NCI-H1436 treated with DMSO at 0.1 percent for 48 hours (cell line): ENCODE measurements around the gene ETFB.

Experiments used
- DNase-seq: peaks from one replicate; lab custom pipeline; 2025; lab: John Stamatoyannopoulos, UW

Gene ETFB

DNA sequence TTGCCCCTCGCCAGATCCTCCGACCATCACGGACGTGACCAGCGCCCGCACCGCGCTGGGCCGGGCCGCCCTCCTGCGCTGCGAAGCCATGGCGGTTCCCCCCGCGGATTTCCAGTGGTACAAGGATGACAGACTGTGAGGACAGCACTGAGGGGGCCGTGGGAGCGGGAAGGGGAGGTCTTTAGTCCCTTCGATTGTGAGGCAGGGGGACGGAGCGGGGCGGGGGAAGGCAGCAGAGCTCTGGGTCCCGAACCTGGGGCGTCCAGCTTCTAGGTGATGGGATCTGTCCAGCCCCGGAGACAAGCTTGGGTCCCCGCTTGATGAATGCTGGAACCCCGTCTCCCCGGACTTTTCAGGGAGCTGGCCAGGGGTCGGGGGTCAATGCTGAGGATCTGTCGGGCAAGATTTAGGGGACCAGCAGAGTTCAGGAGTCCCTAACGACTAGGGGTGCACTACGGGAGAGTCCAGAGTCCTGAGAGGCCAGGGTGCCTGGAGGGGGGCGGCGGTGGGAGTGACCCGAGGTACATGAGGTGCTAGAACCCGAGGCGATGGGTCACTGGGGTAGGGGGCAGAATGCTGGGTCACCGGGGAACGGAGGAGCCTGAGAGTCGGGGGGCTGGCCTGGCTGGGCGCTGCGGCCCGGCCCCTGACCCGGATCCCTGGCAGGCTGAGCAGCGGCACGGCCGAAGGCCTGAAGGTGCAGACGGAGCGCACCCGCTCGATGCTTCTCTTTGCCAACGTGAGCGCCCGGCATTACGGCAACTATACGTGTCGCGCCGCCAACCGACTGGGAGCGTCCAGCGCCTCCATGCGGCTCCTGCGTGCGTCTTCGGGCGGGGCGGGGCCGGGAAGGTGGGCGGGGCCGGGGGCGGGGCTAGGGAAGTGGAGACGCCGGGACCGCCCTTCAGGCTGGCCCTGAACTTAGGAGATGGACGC, 38.9 kb downstream of the ETFB start:
- no peak for DNase-seq

DNA sequence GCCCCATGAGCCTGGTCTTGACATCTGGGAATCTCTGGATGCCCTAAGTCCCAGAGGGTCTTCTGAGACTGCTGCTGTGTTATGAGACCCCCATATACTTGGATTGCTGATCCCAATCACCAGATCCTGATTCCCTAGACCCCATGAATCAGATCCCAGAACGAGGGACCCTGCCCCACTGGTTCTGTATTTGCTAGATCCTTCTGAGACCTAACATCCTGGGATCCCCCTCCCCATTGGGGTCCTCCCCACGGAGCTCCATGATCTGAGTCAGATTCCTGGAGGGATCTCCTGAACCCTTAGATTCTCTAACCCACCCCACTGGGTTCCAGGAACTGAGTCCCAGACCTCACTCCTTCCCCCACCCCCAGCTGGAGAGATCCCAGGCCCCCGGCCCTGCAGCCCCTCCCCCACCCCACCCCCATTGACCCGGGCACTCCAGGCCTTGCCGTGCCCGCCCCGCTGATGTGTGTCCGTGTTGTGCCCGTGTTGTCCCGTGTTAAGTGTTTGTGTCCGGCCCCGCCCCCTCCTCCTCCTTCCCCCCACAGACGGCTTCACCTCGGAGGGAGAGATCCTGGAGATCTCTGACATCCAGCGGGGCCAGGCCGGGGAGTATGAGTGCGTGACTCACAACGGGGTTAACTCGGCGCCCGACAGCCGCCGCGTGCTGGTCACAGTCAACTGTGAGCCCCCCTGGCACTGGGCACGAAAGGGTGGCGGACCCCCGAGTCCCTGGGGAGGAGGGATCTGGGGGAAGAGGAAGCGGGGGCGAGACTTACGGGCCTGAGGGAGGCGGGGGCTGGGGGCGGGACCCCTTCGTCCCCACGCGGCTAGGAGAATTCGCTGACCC, 39.7 kb downstream of the ETFB start:
- no peak for DNase-seq

DNA sequence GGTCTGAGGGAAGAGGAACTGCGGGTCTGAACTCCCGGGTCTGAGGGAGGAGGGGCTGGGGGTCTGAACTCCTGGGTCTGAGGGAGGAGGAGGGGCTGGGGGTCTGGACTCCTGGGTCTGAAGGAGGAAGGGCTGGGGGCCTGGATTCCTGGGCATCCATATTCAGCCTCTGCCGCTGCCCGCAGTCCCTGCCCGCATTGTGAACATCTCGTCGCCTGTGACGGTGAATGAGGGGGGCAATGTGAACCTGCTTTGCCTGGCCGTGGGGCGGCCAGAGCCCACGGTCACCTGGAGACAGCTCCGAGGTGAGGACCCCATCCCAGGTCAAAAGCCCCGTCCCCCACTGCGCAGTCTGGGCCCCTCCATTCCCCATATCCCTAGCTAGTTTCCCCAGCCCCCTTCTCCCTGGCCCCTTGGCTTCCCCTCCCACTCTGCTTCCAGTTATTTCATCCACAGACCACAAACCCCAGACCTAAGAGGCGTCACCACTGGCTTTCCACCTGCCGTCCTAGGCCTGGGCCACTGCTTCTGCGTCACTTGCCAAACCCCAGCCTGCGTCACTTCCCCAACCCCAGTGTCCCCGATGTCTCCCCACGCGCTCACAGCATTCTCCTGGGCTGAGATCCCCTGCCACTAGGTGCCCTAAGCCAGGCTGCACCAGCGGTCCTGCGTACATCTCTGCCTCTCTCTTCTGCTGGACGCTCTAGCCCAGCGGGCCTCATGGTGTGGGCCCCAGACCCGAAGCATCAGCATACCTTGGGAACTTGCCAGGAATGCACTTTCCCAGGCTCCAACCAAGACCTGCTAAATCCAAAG, 40.8 kb downstream of the ETFB start:
- DNase-seq: no peak

DNA sequence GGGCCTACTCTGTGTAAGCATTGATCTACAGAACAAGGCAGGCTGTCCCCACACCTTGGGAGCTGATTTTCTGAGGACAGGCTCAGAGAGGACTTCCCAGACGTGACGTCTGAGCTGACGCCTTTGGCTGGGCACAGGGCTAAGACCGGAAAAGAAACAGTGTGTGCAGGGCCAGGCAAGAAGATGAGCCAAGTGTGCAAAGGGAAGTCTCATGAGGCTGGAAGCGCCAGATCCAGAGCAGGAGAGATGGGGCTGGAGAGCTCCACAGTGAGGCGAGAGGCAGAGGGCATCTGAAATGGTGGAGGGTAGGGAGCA, 42.1 kb downstream of the ETFB start:
- DNase-seq: no peak

DNA sequence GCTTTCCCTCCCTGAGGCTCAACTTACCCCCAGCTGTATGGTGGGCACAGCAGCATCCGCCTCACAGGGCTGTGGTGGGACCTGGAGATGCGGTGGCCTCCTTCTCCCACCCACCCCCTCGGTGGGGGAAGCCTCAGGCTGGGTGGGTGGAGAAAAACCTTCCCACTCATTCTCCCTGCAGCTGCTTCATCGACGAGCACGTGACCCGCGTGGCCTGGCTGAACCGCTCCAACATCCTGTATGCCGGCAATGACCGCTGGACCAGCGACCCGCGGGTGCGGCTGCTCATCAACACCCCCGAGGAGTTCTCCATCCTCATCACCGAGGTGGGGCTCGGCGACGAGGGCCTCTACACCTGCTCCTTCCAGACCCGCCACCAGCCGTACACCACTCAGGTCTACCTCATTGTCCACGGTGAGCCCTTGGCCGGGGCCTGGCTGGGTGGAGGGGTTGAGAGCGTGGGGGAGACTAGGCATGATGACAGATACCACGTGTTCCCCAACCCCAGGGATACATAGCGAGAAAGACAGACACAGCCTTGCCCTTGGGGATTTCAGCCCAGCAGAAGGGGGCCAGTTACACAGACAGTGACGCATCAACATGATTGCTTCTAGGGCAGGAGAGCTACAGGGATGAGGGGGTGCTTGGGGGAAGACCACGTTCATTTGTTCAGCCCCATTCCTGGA, 42.6 kb downstream of the ETFB start:
- DNase-seq: no peak

DNA sequence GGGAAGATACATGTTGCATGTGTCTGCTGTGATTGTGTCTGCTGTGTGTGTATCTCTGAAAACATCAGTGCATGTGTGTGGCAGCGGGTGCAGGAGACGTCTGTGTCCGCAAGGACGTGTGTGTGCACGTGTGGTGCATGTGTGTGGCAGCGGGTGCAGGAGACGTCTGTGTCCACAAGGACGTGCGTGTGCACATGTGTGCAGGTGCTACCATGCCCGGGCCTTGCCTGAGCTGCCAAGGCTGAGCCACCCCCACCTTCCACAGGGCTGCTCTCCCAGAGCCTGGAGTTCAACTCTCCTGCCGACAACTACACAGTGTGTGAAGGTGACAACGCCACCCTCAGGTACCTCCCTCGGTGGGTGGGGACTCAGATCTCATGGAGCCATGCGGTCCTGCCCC, 44.4 kb downstream of the ETFB start:
- no peak for DNase-seq

DNA sequence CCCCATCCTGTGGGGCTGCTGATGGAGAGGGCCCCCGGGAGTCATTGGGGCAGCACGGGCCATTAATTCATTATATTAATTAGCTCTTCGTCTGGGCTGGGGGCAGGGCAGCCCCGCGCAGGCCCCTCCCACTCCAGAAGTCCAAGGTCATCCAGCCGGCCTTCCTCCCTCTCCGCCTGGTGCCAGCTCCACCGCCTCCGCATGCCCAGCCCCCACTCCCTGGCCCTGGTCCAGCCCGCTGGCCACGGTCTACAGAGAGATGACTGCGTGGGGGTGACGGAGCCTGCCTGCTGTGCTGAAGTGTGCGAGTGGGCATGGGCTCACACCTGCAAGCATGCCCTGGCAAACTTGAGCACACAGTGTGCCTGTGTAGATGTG, 45.9 kb downstream of the ETFB start:
- no peak for DNase-seq

DNA sequence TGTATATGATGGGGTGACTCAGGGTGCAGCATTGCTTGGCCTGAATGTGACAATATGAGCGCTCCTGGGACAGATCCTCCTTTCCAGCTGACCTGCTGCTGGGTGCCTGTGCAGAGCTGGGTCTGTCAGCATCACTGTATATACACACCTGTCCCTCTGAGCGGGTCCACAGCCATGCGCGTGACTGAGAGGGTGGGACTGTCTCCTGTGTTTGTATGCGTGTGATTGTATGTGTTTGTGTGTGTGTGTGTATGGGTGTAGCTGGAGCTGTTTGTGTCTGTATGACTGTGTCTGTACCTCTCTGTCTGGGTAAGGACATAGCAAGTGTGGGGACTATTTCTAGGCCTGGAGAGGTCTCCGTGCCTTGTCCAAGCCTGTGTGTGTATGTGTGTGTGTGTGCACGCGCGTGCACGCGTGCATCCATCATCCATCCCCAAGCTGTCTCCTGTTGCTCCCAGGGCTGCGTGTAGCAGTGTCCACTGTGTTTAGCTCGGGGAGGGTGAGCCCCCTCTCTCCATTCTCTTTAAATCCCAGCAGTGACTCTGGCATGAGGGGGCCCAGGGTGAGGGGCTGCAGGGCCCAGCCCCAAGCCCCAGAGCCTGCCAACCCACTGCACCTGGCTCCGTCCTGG, 46.4 kb downstream of the ETFB start:
- no peak for DNase-seq

DNA sequence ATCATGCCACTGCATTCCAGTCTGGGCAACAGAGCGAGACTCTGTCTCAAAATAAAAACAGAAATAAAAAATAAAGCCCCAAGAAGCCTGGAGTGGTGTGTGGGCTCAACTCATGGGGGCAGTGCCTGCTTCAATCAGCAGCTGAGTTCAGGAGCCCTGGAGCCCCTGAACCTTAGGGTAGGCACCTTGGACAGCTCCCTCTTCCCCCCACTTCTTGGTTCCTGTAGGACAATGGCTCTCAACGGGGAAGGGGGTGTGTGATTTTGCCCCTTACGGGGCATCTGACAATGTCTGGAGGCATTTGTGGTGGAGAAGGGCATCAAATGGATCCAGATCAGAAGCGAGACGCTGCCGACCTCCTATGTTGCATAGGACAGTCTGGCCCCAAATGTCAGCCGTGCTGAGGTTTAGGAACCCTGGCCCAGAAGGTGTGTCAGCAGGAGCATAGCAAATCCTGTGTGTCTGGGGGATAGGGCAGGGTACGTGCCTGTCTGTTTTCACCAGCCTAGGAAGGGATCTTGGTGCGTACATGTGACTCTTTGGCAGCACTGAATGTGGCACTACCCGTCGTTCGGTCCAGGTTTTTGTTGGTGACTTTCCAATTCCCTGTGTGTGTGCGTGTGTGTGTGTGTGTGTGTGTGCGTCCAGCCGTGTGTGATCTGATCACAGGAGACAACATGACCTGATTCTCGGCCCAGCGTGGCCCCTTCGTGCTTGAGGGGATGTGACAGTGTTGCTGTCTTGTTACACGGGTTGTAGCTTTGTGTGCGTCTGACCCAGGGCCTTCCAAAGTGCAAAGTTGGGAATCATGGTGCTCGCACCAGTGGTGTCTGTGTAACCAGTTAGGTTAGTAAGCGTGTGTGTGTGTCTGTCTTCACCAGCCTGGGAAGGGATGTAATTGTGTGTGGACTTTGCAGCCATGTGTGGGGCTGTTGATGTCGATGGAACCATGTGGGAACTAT, 47.2 kb downstream of the ETFB start:
- no peak for DNase-seq

DNA sequence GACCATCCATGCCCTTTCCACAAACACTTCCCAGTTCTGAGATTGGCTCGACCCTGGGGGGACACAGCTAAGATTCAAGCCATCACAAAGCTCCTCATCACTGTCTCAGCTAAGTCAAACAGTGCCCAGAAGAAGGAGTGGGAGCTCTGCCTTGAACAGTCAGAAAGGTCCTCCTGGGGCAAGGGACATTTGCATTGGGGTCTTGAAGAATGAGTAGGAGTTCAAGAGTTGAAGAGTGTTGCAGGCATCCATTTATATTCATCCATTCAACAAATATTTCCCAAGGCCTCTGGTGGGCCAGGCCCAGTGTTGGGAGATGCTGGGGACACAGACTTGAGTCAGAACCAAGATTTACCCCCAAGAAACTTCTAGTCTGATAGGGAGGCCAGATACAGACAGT, 48.2 kb downstream of the ETFB start:
- DNase-seq: no peak

DNA sequence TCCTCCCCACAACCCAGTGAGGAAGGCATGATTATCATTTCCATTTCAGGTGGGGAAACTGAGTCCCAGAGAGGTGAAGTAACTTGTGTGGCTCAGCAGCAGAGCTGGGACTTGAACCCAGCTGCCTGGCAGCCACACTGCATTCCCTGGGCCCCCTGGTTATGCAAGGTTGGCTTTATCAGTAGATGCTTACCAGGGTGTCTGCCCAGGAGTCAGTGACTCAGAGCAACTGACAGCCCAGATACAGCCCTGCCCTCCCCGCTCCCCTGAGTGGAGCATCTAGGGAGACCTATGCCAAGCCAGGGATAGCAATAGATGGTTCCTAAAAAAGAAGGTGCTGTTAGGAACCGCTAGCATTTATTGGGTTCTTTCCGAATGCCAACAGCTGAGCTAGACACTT, 48.8 kb downstream of the ETFB start:
- no peak for DNase-seq

DNA sequence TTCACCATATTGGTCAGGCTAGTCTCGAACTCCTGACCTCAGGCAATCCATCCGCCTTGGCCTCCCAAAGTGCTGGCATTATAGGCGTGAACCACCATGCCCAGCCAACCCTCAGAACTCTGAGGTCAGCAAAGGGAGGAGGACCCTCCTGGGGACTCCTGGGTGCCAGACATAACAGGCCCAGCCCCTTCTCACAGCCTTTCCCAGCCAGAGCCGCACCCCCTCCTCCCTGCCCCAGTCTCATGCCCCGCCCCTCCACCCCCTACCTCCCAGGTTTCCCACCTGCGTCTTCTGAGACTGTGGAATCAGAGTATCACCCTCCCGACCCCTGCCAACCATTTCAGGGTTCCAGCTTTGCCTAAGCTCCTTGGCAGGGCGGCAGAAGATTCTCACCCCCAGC, 49.5 kb downstream of the ETFB start:
- no peak for DNase-seq

DNA sequence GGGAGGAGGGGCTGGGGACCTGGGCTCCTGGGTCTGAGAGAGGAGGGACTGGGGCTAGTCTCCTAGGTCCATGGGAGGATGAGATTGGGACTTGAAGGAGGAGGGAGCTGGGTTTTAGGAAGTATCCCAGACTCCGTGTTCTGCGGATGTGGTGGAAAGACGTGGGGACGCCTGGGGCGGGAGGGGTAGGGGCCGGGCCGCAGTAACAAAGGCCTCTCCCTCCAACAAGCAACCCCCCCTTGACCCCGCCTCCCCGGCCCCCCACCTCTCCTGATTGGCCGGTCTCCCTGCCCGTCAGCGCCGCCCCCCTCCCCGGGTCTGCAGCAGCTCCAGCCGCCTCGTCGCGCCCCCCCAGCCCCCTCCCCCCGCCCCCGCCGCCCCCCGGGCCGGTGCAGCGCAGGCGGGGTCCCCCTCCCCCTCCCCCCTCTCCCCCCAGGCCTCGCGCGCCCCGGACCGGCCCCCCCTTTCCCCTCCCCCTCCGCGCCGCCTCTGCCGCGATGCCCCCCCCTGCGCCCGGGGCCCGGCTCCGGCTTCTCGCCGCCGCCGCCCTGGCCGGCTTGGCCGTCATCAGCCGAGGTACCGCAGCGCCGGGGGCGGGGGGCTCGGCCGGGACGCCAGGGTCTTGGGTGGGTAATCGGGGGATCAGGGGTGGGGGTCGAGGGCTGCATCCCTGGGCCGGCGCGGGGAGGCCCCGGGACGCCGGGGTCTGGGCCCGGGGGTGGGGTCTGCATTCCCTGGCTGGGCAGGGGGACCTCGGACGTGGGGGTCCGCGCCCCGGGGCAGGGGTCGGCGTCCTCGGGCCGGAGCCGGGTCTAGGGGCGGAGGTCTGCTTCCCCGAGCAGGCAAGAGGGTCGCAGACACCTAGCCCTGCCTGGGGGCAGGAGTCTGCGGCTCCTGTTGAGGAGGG, 54.6 kb downstream of the ETFB start, which contains the start of gene IGLON5:
Gene IGLON5 (plus strand): TSS at position 294 of the 907 bp plus-strand sequence. CDS start 204 bp downstream, at position 498.
- DNase-seq: no peak

DNA sequence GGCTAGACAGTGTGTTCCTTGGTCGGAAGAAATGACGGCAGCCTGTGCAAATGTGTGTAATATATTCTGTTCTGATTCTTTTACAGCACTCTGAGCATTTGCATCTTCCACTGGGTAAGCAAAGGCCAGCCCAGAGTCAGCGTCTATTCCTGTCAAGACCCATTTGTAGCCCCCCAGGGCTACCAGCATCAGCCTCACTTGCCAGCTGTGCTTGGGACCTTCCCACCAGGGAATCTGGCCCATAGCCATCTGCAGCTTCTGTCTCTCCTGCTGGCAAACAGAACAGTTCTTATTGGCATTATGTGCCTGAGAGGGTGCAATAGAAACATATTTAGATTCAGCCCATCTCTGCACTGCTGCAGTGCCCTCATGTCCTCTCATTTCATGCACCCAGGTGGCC, 60.7 kb downstream of the ETFB start:
- DNase-seq: no peak

DNA sequence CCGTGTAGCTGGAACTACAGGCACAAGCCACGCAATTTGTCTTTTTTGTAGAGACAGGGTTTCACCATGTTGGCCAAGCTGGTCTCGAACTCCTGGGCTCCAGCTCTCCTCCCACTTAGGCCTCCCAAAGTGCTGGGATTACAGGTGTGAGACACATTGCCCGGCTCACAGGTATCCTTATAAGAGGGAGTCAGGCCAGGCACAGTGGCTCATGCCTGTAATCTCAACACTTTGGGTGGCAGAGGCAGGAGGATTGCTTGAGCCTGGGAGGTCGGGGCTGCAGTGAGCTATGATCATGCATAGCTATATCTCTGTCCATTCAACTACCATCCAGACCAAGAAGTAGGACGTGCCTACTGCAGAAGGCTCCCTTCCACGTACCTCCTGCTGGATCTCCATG, 64.9 kb downstream of the ETFB start:
- DNase-seq: no peak

DNA sequence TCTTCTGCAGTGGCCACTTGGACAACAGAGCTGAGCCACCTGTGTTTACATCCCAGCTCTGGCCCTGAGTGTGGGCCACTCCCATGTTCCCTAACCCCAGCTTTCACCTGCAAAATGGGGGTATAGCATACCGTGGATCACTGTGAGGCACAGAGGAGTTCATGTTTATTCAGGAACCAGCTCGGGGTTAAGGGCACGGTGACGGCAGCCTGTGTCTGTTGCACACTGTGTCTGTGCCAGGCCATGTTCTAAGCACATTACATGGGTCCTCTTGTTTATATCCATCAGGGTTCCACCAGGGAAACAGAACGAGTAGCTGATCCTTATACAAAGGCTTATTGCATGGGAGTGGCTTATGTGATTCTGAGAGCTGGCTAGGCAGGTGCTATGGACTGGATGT, 68.8 kb downstream of the ETFB start:
- no peak for DNase-seq

DNA sequence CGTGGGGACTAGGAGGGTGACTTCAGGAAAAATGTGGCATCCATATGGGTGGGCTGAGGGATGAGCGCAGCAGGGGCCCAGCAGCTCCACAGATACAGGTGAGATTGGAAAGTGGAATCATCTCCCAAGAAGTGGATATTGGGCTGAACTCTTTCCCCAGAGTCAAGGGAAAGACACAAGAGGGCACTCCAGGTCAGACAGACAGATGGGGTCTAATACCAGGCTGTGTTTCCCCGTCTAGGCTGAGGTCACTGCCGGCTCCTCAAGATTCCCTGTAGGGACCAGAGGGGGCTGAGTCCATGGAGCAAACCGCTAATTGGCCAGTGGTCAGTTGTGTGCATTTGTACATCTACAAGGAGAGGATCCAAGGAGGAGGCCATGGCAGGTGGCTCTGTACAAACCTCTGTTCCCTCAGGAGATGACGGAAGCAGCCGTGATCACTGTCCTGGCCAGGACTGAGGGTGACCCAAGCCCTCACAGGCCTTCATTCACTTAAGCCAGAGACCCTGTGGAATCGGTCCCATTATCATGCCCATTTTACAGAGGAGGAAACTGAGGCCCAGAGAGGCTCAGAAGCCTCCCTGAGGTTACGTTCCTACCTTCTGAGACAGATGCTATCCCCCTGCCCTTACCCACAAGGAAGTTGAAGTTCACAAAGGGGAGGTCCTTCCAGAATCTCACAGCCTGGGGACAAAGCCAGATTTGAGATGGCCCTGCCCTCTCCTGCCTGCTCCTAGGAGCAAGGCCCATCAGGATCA, 69.7 kb downstream of the ETFB start:
- no peak for DNase-seq

DNA sequence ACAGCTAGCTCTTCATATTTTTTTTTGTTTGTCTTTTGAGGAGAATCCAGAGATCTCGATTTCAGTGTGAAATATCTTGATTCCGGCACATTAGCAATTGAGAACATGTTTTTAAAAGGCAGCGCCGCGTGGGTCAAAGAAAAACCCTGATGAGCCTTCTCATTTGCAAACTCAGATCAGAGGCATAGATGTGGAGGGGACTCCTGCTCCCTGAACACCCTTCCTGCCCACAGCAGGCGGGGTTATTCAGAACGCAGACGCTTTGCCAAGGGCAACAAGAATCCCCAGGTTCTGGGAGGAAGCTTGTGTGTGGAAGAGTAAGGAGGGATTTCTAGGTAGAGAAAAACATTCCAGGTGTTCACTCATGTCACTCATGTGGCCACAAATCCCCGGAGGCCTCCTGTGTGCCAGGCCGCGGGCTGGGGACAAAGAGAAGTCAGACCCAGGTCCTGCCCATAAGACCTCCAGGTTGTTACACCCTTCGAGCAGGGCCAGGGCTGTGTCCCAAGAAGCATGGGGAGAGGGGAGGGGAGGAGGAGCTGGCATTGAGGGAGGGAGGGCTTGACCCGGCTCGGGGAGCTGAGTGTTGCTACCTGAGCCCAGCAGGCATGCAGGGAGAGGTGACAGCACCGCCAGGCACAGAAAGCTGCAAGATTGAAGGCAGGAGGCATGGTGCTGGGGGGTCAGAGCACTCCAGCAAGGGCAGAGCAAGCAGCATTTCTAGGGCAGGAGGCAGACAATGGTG, 70.6 kb downstream of the ETFB start:
- no peak for DNase-seq
